Vagina (tissue), 2 donors: ENCODE data around the gene MMP2. TPM values are rescaled to one million over a fixed set of nuclear protein-coding genes. Genes with fewer than 3 reads are reported as not detected.

Experiments
- DNase-seq, 2 donors: peaks; one replicate each; pipeline ENCODE4 v3.0.0-alpha.2; 2017; ENCODE audit errors: extremely low spot score in 2 of 2
- H3K27ac ChIP-seq: fragments of 200-600 bp; sonication (generic); one replicate; pipeline ENCODE4 v1.5.1; 2019
- H3K27me3 ChIP-seq: fragments of 200-600 bp; sonication (generic); one replicate; pipeline ENCODE4 v1.5.1; 2019
- H3K36me3 ChIP-seq, 2 donors: fragments of 200-600 bp; sonication (generic); one replicate each; pipeline ENCODE4 v1.5.1; 2017 to 2019
- H3K4me1 ChIP-seq: fragments of 200-600 bp; sonication (generic); one replicate; pipeline ENCODE4 v1.5.1; 2019
- H3K4me3 ChIP-seq, 2 donors: fragments of 200-600 bp; sonication (generic); 1 replicate in 1 of 2; 2 replicates in 1 of 2; pipeline ENCODE4 v1.5.1; 2016 to 2019
- H3K9me3 ChIP-seq: fragments of 200-600 bp; sonication (generic); one replicate; pipeline ENCODE4 v1.5.1; 2019
- POLR2A ChIP-seq, 2 donors: fragments of 450-650 bp; IDR thresholded peaks; one replicate each; pipeline ENCODE4 v1.6.1; 2017; ENCODE audit warnings: antibody characterized with exemption in 2 of 2, mild to moderate bottlenecking in 2 of 2, moderate library complexity in 2 of 2
- POLR2AphosphoS5 ChIP-seq, 2 donors: sonication (generic); formaldehyde crosslinking; IDR thresholded peaks; one replicate each; pipeline ENCODE4 v1.9.0; 2017; ENCODE audit warnings: antibody characterized with exemption in 2 of 2, mild to moderate bottlenecking in 2 of 2, low read depth in 1 of 2; ENCODE audit not compliant: insufficient read depth in 1 of 2
- intact Hi-C: fragments of 100-400 bp; cut with DNase I; formaldehyde crosslinking; loops from one replicate; pipeline ENCODE4 v1.15.1; 2023
- total RNA-seq: library from RNA; depleted of rRNA; stranded (reverse); fragments of >200 nt; gene quantifications from one replicate; pipeline ENCODE4 v1.2.3, GENCODE V29; 2016
- TF ChIP-seq, protein P1 (sequence below), 3 experiments: fragments of 450-650 bp in 2 of 3; fragments of 200-600 bp in 1 of 3; sonication (generic) in 1 of 3; IDR thresholded peaks; one replicate each; pipeline ENCODE4 v1.5.1; 2017 to 2019; ENCODE audit warnings: antibody characterized with exemption in 3 of 3, mild to moderate bottlenecking in 2 of 3, moderate library complexity in 2 of 3

The MMP2 gene
- 296 TPM for total RNA-seq

DNA sequence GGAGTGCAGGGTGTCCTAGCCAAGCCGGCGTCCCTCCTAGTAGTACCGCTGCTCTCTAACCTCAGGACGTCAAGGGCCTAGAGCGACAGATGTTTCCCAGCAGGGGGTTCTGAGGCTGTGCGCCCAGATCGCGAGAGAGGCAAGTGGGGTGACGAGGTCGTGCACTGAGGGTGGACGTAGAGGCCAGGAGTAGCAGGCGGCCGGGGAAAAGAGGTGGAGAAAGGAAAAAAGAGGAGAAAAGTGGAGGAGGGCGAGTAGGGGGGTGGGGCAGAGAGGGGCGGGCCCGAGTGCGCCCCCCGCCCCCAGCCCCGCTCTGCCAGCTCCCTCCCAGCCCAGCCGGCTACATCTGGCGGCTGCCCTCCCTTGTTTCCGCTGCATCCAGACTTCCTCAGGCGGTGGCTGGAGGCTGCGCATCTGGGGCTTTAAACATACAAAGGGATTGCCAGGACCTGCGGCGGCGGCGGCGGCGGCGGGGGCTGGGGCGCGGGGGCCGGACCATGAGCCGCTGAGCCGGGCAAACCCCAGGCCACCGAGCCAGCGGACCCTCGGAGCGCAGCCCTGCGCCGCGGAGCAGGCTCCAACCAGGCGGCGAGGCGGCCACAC lies at the start of gene MMP2:
TSS of gene MMP2 (plus strand) at position 372 of the 603 bp plus-strand sequence. CDS start 282 bp downstream, outside the sequence.
- intact Hi-C loops: no loop called here
- H3K4me3 ChIP-seq: peak within 1 kb of the TSS; percentile 60 to 67
- peaks cover 21% of the 10 kb centered on the region for H3K4me1 ChIP-seq
- DNase-seq: peak in 1 of 2 donors; percentile 94
- no peaks in the 10 kb centered on the region for H3K9me3 ChIP-seq
- peaks cover 0 to 15% of the 10 kb centered on the region in 2 donors for H3K36me3 ChIP-seq
- peak within 1 kb of the TSS; percentile 94 for H3K27ac ChIP-seq
- TF ChIP-seq POLR2A (IDR thresholded peaks at IDR 0.05): peak in 1 of 2 donors; percentile 65
- TF ChIP-seq POLR2AphosphoS5 (IDR thresholded peaks at IDR 0.05; ENCODE audit: insufficient read depth in 1 of 2, low read depth in 1 of 2): peak in 1 of 2 donors; percentile 83
- TF ChIP-seq, protein P1, sequence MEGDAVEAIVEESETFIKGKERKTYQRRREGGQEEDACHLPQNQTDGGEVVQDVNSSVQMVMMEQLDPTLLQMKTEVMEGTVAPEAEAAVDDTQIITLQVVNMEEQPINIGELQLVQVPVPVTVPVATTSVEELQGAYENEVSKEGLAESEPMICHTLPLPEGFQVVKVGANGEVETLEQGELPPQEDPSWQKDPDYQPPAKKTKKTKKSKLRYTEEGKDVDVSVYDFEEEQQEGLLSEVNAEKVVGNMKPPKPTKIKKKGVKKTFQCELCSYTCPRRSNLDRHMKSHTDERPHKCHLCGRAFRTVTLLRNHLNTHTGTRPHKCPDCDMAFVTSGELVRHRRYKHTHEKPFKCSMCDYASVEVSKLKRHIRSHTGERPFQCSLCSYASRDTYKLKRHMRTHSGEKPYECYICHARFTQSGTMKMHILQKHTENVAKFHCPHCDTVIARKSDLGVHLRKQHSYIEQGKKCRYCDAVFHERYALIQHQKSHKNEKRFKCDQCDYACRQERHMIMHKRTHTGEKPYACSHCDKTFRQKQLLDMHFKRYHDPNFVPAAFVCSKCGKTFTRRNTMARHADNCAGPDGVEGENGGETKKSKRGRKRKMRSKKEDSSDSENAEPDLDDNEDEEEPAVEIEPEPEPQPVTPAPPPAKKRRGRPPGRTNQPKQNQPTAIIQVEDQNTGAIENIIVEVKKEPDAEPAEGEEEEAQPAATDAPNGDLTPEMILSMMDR (IDR thresholded peaks at IDR 0.05): no peak
- H3K27me3 ChIP-seq: no peaks in the 10 kb centered on the region

DNA sequence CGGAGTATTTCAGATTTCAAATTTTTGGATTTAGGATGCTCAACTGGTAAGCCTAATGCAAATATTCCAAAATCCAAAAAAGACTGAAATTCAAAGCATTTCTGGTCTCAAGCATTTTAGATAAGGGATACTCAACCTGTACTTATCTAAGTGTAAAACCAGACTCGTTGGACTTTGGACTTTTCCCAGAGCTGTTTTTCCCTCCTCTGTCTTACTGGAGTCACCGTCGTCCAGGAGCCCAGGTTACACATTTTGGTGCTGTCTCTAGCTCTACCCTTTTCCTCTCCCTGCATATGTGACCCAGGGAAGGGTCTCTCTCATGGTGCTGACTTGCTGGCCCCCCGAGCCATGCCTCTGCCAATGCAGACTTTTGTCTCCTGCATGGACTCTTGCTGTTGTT lies 46.0 kb upstream of the MMP2 start:
- TF ChIP-seq POLR2A (IDR thresholded peaks at IDR 0.05) (no peak), POLR2AphosphoS5 (IDR thresholded peaks at IDR 0.05; ENCODE audit: insufficient read depth in 1 of 2, low read depth in 1 of 2) (no peak)
- TF ChIP-seq, protein P1 (IDR thresholded peaks at IDR 0.05): no peak
- H3K4me1 ChIP-seq: peaks cover 10% of the 10 kb centered on the region
- H3K36me3 ChIP-seq: no peaks in the 10 kb centered on the region
- no peaks in the 10 kb centered on the region for H3K27me3 ChIP-seq
- no peak overlapping the region for H3K4me3 ChIP-seq
- intact Hi-C loops: no loop called here
- H3K27ac ChIP-seq: no peak overlapping the region
- H3K9me3 ChIP-seq: no peaks in the 10 kb centered on the region
- DNase-seq: no peak

DNA sequence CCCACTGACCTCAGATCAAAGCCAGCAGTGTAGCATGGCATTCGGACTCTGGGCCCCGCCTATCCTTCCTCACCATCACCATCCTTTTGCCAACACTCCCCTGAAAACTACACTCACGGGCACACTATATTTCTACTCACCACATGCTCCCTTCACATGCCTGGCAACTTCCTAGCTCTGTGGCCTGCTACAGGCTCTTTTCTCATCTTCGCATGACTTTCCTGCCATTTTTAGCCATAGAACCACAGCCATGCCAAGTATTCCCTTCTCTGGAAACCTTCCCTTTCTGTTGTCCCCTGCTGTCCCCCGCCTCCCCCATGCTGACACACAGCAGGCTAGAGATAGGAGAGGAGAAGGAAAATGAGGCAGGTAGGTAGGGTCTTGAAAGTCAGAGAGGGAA lies 45.5 kb upstream of the MMP2 start:
- H3K4me1 ChIP-seq: peaks cover 11% of the 10 kb centered on the region
- no peak overlapping the region for H3K27ac ChIP-seq
- no peak for DNase-seq
- TF ChIP-seq POLR2AphosphoS5 (IDR thresholded peaks at IDR 0.05; ENCODE audit: insufficient read depth in 1 of 2, low read depth in 1 of 2) (no peak), POLR2A (IDR thresholded peaks at IDR 0.05) (no peak)
- TF ChIP-seq, protein P1 (IDR thresholded peaks at IDR 0.05): no peak
- H3K27me3 ChIP-seq: no peaks in the 10 kb centered on the region
- intact Hi-C loops: no loop called here
- H3K9me3 ChIP-seq: no peaks in the 10 kb centered on the region
- no peak overlapping the region for H3K4me3 ChIP-seq
- no peaks in the 10 kb centered on the region for H3K36me3 ChIP-seq

DNA sequence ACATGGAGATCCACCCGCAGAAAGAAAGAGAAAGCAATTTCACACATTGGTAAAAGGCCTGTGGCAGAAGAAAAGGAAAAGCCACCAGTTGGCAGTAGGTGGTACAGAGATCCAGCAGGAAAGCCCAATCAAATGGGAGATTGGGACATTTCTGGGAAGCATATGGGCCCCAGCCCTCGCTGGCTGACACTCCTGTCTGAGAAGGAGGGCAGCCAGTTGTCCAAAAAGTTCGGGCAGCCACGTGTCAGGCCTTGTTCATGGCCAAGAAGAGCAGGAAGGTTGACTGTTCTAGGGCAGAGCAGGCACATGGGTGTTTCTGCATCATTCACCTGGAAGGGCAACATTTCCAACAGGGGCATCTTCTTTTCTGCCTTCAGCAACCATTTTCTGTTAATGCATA lies 45.0 kb upstream of the MMP2 start:
- Histone ChIP-seq H3K27ac (no peak overlapping the region), H3K27me3 (no peaks in the 10 kb centered on the region), H3K36me3 (no peaks in the 10 kb centered on the region), H3K9me3 (no peaks in the 10 kb centered on the region), H3K4me3 (no peak overlapping the region), H3K4me1 (peaks cover 11% of the 10 kb centered on the region)
- DNase-seq: no peak
- TF ChIP-seq POLR2A (IDR thresholded peaks at IDR 0.05) (no peak), POLR2AphosphoS5 (IDR thresholded peaks at IDR 0.05; ENCODE audit: insufficient read depth in 1 of 2, low read depth in 1 of 2) (no peak)
- TF ChIP-seq, protein P1 (IDR thresholded peaks at IDR 0.05): no peak
- intact Hi-C loops: no loop called here

DNA sequence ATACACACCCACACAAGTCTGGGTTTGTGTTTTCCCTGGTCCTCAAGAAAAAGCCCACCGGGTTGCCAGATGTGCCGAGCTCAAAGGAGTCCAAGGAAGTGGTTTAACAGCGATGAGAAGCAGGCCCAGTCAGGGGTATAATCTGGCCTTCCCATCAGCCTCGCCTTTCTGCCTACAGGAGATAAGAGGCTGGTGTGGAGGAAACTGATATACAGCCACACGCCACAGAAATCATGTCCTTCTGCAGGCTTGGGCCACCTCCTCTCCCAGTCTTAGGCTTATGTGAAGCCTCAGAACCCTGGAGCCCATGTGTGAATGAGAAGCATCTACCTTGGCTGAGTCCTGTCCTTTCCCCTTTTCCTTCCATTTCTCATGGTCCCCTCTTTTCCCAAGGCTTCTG lies 43.6 kb upstream of the MMP2 start:
- intact Hi-C loops: no loop called here
- Histone ChIP-seq H3K27ac (no peak overlapping the region), H3K36me3 (no peaks in the 10 kb centered on the region), H3K27me3 (no peaks in the 10 kb centered on the region), H3K9me3 (no peaks in the 10 kb centered on the region), H3K4me1 (peaks cover 11% of the 10 kb centered on the region), H3K4me3 (no peak overlapping the region)
- TF ChIP-seq, protein P1 (IDR thresholded peaks at IDR 0.05): no peak
- TF ChIP-seq POLR2AphosphoS5 (IDR thresholded peaks at IDR 0.05; ENCODE audit: insufficient read depth in 1 of 2, low read depth in 1 of 2) (no peak), POLR2A (IDR thresholded peaks at IDR 0.05) (no peak)
- DNase-seq: peak in 1 of 2 donors; percentile 93
